GM21737 (cell line): Measurements from ENCODE around the gene PUS10.

Source experiments
- ATAC-seq: cut with Tn5 transposase; IDR thresholded peaks from one replicate; pipeline ENCODE4 v1.9.1; 2021; ENCODE audit warnings: mild to moderate bottlenecking, moderate library complexity; ENCODE audit not compliant: unreplicated experiment

Gene PUS10

DNA sequence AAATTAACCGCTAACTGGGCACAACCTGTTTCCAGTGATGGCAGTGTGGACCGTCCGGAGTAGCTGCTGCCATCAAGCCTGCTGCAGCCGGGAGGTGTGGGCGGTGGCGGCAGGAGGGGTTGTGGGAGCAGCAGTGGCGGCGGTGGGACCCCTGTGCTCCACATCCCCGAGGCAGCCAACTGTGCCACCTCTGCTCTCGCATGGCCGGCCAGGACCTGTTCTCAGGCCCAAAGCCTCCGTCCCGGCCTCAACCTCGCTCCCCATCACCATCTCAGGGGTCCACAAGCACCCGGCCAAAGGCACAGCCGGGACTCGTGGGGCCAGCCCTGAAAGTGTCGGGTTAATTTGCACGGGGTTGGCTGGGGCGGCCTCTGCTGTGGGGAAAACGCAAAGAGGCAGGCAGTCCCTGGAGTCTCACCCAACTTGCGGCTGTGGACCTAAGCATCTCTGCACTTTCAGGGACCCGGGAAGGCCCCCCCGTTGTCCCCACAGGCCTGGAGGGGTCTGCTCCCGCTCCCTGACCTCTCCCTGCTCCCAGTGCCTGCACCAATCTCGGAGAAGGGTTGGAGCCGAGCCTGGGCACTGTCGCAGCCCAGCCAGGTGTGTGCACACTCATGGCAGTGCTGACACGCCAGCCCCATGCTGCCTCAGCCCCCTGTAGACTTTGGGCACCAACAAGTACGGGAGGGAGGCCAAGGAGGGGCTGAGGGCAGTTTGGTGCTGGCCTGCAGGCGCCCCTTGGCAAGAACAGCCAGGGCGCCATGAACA is 45.0 kb downstream of the PUS10 start:
- no peak for ATAC-seq

DNA sequence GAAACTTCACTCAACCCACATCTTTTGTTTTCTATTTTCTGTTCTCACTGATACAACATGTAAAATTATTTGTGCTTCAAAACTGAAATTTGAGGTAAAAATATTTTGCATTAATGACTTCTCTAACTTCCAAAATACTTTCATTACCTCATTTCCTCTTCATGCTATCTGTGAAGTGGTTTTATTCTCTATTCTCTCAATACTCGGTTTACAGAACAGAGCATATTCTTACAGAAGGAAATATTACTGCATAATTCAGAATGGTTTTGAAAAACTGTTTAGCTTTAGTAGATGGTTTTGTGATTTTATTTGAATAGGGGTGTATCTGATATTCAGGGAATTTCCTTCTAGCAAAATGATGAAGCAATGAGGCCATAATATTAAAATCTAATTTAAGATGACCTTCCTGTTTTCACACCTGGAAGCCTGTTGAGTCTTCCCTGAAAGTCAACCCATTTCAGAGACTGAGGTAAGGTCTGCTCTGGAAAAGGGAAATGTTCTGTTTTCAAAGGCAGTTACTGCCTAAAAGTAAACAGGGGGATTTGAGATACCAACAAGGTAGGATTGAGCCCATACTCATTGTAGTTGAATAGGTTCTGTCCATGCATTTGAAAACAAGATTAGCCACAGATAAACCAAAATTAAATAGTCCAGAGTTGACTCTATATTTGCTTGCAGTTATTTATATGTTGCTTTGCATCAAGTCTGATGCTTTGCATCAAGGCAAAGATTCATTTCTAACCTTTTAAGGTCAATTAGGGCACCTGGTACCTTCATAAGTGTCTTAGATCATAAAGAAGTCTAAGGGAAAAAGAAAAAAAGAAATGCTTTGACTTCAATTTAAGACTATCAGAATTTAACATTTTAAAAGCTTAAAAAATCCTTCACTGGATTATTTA is 51.3 kb downstream of the PUS10 start:
- ATAC-seq = peak; percentile 57

DNA sequence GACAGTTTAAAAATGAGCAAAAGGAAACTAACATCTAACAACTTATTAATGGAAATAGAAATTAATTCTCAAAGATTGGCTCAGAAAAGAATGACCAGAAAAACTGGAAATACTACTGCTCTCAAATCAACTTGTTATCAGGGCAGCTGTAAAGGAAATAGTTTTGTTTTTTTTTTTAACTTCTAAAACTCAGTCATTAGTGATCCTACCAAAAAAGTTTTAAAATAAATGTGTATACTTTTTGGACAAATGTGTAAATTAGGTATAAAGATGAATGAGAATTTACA is 52.6 kb downstream of the PUS10 start:
- ATAC-seq = no peak

DNA sequence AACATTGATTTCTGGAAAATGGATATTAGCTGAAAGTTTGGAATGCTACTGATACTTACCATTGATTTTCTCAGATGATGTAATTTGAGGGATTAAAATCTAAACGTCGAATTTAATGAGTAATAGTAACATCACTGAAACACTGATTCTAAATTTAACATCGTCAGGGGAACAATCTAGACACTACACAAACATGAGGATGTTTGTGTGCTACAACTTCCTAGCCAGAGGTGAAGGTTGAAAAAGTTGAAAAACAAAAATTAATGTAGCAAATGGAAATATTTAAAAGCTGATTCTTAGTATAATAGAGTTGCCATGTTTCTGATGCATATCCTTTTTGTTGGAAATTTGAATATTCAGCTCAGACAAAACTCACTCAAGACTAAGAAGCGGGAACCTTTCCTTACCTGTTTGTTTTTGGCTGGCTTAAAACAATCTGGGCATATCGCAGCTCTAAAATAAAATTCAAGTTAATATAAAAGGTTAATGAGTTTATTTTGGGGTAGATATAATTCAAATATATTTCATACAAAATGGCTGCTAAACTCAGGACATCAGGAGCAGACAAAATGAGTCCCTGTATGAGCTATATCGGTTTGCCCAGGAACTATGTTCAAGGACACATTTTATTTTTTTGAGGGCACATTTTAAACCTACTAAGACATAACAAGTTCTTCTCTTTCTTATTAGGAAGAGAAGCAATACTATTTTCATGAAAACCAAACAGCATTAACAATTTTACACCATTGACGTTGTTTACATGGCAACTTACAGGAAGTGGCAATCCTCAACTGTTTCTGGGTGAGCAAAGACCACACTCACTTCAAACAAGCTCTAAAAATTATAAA is 53.2 kb downstream of the PUS10 start:
- ATAC-seq = no peak

DNA sequence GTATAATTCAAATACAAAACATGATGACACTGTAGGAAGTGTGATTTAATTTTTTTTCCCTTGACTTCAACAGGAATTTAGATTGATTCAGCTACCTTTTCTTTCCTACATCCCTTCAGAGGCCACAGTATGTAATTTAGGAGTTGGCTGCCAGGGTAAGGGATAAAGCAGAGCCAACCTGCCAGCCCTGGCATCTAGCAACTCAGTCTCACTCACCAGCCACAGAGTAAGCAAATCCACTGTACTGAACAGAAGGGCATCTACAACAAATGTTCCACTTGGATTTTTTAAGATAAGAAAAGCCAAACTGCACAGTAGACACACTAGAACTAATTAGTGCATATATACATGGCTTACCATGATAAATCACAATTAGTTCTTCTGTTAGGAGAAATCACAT is 54.9 kb downstream of the PUS10 start:
- ATAC-seq = no peak

DNA sequence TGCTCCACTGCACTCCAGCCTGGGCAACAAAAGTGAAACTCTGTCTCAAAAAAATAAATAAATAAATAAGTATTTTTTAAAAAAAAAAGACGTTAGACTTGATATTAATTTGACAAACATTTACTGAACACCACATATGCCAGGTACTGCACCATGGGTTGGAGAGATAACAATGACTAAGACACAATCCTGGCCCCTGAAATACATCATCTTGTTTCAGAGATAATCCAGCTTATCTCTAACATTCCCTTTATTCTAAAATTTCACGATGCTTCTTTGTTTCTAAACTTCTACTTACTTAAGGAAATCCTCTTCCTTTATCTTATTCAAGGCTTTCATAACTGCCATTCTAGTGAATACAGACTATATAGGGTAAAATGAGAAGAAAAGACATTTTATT is 55.5 kb downstream of the PUS10 start:
- ATAC-seq = no peak

DNA sequence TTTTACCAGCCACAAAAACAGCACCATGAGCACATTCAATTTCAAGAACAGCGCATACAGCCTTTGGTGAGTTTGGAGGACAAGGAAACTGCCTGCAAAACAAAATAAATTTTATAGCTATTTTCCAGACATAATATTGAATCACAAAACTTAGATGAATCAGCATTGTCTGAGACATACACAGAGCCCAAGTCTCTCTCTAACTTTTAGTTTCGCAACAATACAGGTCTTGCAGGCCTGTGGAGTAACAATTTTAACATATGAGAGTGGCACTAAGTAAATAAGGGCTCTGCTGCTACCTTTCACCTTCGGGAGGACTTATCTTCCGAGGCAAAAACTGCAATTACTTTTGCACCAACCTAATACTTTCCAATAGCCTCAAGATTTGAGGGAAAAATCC is 56.6 kb downstream of the PUS10 start:
- no peak for ATAC-seq

DNA sequence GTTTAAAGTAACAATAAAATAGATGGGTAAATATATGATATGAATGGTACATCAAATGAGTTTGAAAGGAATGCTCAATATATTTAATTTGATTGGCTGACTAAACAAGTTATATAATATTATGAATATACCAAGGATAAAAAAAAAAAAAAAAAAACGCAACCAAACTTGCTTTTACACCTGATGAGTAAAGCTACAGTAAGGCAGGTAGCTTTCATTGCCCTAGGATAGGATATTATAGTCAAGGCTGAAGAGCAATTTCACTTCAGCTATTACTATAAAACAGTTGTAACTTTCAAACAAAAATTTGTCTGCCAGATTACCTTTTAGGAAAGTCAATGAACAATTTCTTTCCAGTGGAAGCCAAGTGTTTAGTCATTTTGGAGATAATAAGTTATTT is 57.3 kb downstream of the PUS10 start:
- no peak for ATAC-seq

DNA sequence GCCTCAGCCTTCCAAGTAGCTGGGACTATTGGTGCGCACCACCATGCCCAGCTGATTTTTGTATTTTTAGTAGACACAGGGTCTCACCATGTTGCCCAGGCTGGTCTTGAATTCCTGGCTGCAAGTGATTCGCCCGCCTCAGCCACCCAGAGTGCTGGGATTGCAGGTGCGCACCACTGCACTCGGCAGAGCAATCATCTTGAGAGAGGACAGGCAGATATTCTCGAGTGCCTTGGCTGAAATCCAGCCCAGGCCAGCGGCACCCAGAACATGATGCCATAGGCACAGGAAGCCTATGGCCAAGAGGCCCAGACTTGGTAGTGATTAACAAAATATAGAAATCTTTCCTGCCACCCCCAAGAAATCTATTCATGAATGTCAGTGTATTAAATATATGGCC is 58.6 kb downstream of the PUS10 start:
- no peak for ATAC-seq

DNA sequence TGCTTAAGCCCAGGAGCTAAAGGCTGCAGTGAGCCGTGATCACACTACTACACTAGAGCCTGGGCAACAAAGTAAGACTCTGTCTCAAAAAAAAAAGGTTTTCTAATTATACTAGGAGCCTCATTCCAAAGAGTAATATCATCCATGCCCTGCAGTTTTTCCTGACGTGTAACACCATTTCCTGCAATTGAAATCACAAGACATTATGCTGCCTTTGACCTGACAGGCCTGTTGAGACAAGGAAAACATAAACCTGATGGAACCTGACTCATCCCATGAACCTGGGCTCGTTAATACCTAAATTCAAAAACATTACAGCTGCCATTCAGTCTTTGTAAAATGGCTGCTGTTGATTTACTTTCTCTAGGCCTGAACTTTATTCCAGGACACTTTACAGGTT is 59.3 kb downstream of the PUS10 start:
- ATAC-seq = no peak

DNA sequence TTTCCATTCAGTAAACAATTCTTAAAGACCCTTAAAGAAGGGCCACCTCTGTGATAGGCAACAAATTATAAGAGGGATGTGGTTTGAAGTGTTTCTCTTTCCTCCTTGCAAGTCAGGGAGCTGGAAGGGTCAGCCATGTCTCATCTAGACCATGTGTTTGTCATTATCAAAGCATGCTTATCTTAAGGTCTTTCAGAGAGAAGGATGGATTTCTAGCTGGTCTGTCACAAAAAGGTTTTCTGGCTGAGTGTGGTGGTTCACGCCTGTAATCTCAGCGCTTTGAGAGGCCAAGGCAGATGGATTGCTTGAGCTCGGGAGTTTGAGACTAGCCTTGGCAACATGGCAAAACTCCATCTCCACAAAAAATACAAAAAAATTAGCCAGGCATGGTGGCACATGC is 59.7 kb downstream of the PUS10 start:
- ATAC-seq = no peak

DNA sequence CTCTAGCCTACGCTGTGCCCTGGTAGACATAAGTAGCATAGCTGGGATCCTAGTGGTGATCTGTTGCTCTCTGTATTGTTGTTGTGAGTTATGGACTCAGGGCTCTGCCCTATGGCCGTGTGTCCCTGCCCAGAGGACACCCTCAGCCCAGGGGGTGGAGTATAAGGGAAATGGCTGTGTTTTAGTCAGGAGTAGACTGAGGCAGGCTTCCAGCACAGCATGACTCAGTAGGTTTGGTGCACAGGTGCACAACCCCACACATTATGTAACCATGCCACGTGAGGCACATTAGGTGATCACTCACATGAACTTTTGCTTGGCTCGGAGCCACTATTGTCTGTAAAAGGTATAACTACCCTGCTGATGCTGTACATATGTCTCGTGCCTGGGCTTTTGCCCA is 60.4 kb downstream of the PUS10 start:
- no peak for ATAC-seq

DNA sequence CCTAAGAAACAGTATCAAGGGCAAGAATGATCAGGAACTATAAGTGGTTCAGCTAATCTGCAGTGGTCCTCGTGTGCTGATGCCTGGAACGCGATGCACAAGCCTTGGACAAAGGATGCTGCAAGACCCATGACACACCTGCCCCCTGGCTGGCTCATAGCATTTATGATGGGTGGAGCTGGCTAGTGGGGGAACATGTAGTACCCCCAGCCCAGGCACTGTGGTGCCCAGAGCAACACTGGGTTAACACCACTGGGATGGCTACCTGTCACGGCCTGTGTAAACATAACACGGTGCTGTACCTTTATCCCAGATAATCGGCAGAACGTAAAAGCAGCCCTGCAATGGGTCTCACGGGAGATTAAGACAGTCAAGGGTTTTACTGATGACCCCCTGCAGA is 60.8 kb downstream of the PUS10 start:
- ATAC-seq = no peak

DNA sequence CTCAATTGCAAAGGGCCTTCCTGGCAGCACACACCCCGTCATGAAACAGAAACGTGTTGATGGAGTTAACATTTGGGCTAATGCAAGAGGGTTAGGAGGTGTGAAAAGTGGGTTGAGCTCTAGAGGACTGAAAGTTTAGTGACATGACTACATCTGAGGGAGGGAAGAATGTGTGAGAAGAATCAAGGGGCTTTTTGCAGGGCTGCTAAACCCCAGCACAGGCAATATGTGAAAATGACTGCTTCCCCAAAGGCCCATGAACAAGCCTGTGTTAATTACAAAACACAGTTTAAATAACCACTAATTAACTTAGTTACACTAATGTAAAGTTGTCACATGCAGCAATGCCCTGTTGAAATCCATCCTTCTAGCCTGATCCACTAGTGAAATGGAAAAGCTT is 63.9 kb downstream of the PUS10 start:
- no peak for ATAC-seq

DNA sequence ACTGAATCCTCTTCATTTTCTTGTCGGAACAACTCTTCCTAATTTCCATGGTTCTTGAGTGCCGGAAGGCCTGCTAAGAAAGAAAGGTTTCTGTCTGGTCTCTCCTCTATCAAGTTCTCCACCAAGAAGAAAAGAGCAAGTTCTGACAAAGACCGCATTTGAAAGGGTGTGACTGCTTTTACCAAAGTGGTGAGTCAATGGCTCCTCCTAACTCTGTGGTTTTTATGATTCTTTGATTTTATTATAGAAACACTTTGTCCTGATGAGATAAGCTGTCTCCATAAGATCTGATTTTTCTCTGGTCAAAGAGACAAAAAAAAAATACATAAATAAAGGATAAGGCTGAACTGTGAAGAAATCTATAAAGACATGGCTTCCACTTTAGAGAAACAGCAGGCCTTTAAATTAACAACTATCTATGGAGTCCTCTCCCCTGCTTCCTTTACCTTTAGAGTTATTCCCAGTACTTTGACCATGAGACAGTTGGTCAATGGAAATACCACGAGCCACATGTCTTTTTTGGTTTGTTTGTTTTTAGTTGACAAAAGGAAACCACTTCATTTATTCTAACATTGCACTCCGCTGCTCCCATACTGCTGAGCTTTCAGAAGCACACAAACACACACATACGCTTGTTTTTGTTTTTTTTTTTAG is 69.0 kb downstream of the PUS10 start:
- ATAC-seq = no peak

DNA sequence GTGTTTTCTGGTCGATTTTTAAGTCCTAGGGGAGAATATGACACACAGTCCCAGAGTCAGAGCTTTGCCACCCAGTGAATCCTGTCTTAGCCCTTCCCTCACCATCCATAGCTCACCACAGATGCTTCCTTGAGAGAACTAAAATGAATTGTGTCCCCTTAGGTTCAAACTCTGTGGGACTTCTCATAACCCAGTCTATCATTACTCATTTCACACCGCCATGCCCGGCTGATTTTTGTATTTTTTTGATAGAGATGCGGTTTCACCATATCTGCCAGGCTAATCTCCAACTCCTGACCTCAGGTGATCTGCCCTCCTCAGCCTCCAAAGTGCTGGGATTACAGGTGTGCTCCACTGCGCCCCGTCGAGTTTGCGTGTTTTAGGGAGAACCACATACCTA is 69.9 kb downstream of the PUS10 start:
- ATAC-seq = no peak

DNA sequence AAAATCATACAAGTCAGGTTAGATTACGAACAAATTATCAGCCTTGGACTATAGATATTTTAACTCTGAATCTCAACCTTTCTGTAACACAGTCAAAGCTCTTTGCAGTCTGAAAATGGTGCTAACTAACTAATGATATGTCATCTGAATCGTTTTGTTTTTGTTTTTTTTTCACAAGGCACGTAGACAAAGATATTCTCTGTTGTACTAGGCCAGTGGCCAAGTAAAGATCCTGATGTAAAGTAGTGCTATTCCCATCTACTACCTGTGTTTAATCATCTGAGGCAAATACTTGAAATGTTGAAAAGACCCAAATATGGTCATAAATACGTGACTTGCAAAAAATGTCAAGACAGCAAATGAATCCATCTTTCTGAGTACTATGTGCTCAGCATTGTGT is 71.0 kb downstream of the PUS10 start:
- no peak for ATAC-seq

DNA sequence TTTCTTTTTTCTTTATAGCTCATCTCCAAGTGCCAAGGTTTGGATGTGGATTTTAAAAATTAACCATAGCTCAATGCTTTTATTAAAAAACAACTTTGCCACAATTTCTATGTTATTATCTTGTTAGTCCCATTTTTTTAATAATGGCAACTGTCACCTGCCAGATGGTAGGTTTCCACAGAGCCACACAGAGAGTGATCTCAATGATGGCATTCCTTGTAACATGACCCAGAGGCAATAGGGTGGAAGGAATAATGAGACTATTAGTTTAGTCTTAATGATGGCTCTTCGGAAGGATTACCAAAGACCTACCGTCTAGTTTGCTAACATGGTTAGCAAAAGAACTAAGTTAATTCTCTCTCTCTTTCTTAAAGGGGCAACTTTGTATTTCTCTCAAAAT is 72.7 kb downstream of the PUS10 start:
- no peak for ATAC-seq

DNA sequence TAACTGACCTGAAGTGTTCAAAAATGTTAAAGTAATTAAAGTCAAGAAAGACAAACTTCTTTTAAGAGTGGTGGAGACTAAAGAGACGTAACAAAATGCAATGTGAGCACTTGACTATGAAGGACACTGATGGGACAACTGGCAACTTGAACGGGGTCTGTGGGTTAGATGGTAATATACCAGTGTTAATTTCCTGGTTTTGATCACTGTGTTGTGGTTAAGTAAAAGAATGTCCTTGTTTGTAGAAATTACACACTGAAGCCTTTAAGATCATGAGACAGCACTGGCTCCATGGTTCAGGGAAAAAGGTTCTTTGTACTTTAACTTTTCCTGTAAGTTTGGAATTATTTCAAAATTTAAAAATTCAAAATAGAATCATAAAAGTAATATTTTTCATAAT is 78.4 kb downstream of the PUS10 start:
- ATAC-seq = no peak

DNA sequence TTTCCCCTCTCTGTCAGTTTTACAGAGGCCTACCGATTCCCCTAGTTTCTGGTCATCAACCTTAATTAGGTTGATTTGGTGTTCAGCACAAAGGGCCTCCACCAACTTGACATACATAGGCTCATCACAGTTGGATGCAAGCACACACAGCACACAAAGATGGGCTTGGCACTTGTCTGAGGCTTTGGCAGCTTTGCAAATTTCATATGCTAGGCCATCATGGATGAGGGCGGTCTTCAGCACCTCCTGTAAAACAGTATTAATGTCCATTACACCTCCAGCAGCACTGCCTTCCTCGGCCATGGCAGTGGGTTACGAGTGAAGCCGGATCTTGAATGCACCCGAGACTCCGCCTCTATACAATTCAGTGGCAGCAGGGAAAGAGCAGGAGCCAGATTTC is 79.8 kb downstream of the PUS10 start:
- ATAC-seq = no peak

DNA sequence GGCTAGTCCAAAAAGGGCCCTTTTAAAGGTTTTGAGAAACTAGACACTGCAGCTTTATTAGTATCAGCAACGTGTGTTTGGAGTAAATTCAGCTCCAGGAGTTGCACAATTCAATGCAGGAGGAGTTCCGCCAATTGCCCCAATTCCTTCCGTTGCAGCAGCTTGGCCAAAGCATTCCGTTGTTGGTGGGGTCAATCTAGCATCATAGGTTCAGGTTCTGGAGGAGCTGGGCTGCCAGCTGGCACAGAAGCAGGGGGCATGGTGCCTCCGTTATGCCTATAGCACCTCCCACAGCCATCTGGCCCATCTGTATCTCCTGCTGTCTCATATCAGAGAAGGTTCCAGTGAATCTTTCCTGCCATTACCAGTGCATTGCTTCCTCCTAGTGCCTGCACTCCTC is 81.3 kb downstream of the PUS10 start:
- ATAC-seq = no peak
